GM18526 (cell line): Measurements from ENCODE around the gene EVPL.

Experiments used
- POLR2A ChIP-seq: IDR thresholded peaks from 3 replicates; pipeline ENCODE4 v1.6.1; 2011; ENCODE audit not compliant: insufficient read length; ENCODE audit errors: extremely low read depth

EVPL gene

GRCh38 chr17:76009969-76010661 is 17.0 kb downstream of the EVPL start:
- TF ChIP-seq POLR2A = no peak

- TF ChIP-seq POLR2A = no peak
Observed at GRCh38 chr17:76009447-76009846, 17.7 kb downstream of the EVPL start.

GRCh38 chr17:76008630-76009425 is 18.3 kb downstream of the EVPL start:
- TF ChIP-seq POLR2A = no peak

- TF ChIP-seq POLR2A = no peak
Observed at GRCh38 chr17:76008208-76008607, 18.9 kb downstream of the EVPL start.

- TF ChIP-seq POLR2A = no peak
Observed at GRCh38 chr17:76007850-76008165, 19.3 kb downstream of the EVPL start.

GRCh38 chr17:76007131-76007849 is 19.8 kb downstream of the EVPL start:
- no peak for TF ChIP-seq POLR2A

- TF ChIP-seq POLR2A = no peak
Observed at GRCh38 chr17:76005263-76006149, 21.6 kb downstream of the EVPL start.

GRCh38 chr17:76004750-76005262 is 22.3 kb downstream of the EVPL start:
- no peak for TF ChIP-seq POLR2A

- TF ChIP-seq POLR2A = no peak
Observed at GRCh38 chr17:76003915-76004314, 23.2 kb downstream of the EVPL start.

GRCh38 chr17:76002100-76002499 is 25.0 kb downstream of the EVPL start:
- no peak for TF ChIP-seq POLR2A

GRCh38 chr17:76000755-76001521 is 26.2 kb downstream of the EVPL start, which contains the start of gene CDK3:
TSS of gene CDK3 (plus strand) at chr17:76000855. CDS start at chr17:76001426, 571 bp downstream.
- TF ChIP-seq POLR2A = no peak

- TF ChIP-seq POLR2A = no peak
Observed at GRCh38 chr17:76000016-76000754, 26.9 kb downstream of the EVPL start.

- TF ChIP-seq POLR2A = no peak
Observed at GRCh38 chr17:75998327-75998795, 28.7 kb downstream of the EVPL start.
